SK-N-SH treated with all-trans-retinoic acid at 6 μM for 48 hours (cell line): Measurements from ENCODE around the gene TMEM185B.

ENCODE experiments used
- ATAC-seq: fragments of 200-7000 bp; cut with Tn5 transposase; 3 replicates; pipeline ENCODE4 v1.9.1; 2020; ENCODE audit warnings: mild to moderate bottlenecking, moderate library complexity
- ARNTL ChIP-seq: fragments of 450-650 bp; formaldehyde crosslinking; IDR thresholded peaks from 2 replicates; pipeline ENCODE4 v1.5.0; 2020; ENCODE audit warnings: low read depth, mild to moderate bottlenecking, moderate library complexity, borderline replicate concordance
- BACH2 ChIP-seq: fragments of 250-450 bp; sonication (Bioruptor Pico); IDR thresholded peaks from 2 replicates; pipeline ENCODE4 v1.9.0; 2021; ENCODE audit warnings: mild to moderate bottlenecking, borderline replicate concordance
- CREB5 ChIP-seq: fragments of 250-450 bp; sonication (Bioruptor Pico); IDR thresholded peaks from 2 replicates; pipeline ENCODE4 v1.5.1; 2020; ENCODE audit warnings: low read depth, mild to moderate bottlenecking, moderate library complexity
- CSDC2 ChIP-seq: fragments of 250-450 bp; sonication (Bioruptor Pico); IDR thresholded peaks from 2 replicates; pipeline ENCODE4 v1.5.0; 2020; ENCODE audit warnings: mild to moderate bottlenecking, moderate library complexity
- ESRRG ChIP-seq: fragments of 250-450 bp; sonication (Bioruptor Pico); IDR thresholded peaks from 2 replicates; pipeline ENCODE4 v1.6.1; 2021; ENCODE audit warnings: mild to moderate bottlenecking
- GLIS3 ChIP-seq: fragments of 250-450 bp; sonication (Bioruptor Pico); IDR thresholded peaks from 2 replicates; pipeline ENCODE4 v1.5.0; 2020; ENCODE audit warnings: mild to moderate bottlenecking, moderate library complexity
- ISL1 ChIP-seq: fragments of 250-450 bp; sonication (Bioruptor Pico); IDR thresholded peaks from 2 replicates; pipeline ENCODE4 v2.1.2; 2022; ENCODE audit warnings: mild to moderate bottlenecking, moderate library complexity
- OSR1 ChIP-seq: fragments of 250-450 bp; sonication (Bioruptor Pico); IDR thresholded peaks from 2 replicates; pipeline ENCODE4 v1.8.0; 2022; ENCODE audit warnings: moderate library complexity, mild to moderate bottlenecking, inconsistent platforms
- PATZ1 ChIP-seq: fragments of 250-450 bp; sonication (Bioruptor Pico); IDR thresholded peaks from 2 replicates; pipeline ENCODE4 v1.8.0; 2020; ENCODE audit warnings: mild to moderate bottlenecking, moderate library complexity, borderline replicate concordance
- PPARA ChIP-seq: fragments of 250-450 bp; sonication (Bioruptor Pico); IDR thresholded peaks from 2 replicates; pipeline ENCODE4 v1.5.0; 2020; ENCODE audit warnings: mild to moderate bottlenecking, borderline replicate concordance
- RARB ChIP-seq: fragments of 250-450 bp; sonication (Bioruptor Pico); IDR thresholded peaks from 2 replicates; pipeline ENCODE4 v1.8.0; 2021; ENCODE audit warnings: mild to moderate bottlenecking, moderate library complexity
- SNAI2 ChIP-seq: fragments of 250-450 bp; sonication (Bioruptor Pico); IDR thresholded peaks from 2 replicates; pipeline ENCODE4 v1.5.0; 2020; ENCODE audit warnings: mild to moderate bottlenecking, moderate library complexity
- TCF4 ChIP-seq: fragments of 250-450 bp; sonication (Bioruptor Pico); IDR thresholded peaks from 2 replicates; pipeline ENCODE4 v1.8.0; 2021; ENCODE audit warnings: mild to moderate bottlenecking, moderate library complexity, borderline replicate concordance
- TOX ChIP-seq: fragments of 250-450 bp; sonication (Bioruptor Pico); IDR thresholded peaks from 2 replicates; pipeline ENCODE4 v1.8.0; 2021; ENCODE audit warnings: mild to moderate bottlenecking, moderate library complexity, borderline replicate concordance
- TSHZ2 ChIP-seq: fragments of 250-450 bp; sonication (Bioruptor Pico); IDR thresholded peaks from 2 replicates; pipeline ENCODE4 v1.5.0; 2020; ENCODE audit warnings: mild to moderate bottlenecking, moderate library complexity
- ZC3H10 ChIP-seq: fragments of 250-450 bp; sonication (Bioruptor Pico); IDR thresholded peaks from 2 replicates; pipeline ENCODE4 v1.5.1; 2021; ENCODE audit warnings: mild to moderate bottlenecking, moderate library complexity
- ZFP3 ChIP-seq: fragments of 250-450 bp; sonication (Bioruptor Pico); IDR thresholded peaks from 2 replicates; pipeline ENCODE4 v1.5.0; 2020; ENCODE audit warnings: mild to moderate bottlenecking, moderate library complexity
- ZFP30 ChIP-seq: fragments of 450-650 bp; formaldehyde crosslinking; IDR thresholded peaks from 2 replicates; pipeline ENCODE4 v1.5.0; 2022; ENCODE audit warnings: mild to moderate bottlenecking, moderate library complexity
- ZNF565 ChIP-seq: fragments of 450-650 bp; formaldehyde crosslinking; conservative IDR thresholded peaks from 2 replicates; pipeline ENCODE4 v1.5.0; 2020; ENCODE audit warnings: low read depth, mild to moderate bottlenecking, moderate library complexity
- ZNF70 ChIP-seq: fragments of 450-650 bp; formaldehyde crosslinking; IDR thresholded peaks from 2 replicates; pipeline ENCODE4 v1.5.0; 2020; ENCODE audit warnings: mild to moderate bottlenecking, moderate library complexity
- ZNF8 ChIP-seq: fragments of 450-650 bp; formaldehyde crosslinking; IDR thresholded peaks from 2 replicates; pipeline ENCODE4 v1.5.0; 2020; ENCODE audit warnings: mild to moderate bottlenecking, moderate library complexity

TMEM185B gene

GRCh38 chr2:120255071-120255470 is 31.9 kb upstream of the TMEM185B start:
- TF ChIP-seq ZNF565 (CRISPR knock-in tag), result no peak
- TF ChIP-seq ISL1 (CRISPR knock-in tag), result no peak
- no peak for TF ChIP-seq ZNF70 (CRISPR knock-in tag)
- no peak for TF ChIP-seq ZNF8
- TF ChIP-seq TOX (CRISPR knock-in tag), result no peak
- no peak for TF ChIP-seq PATZ1
- TF ChIP-seq GLIS3 (CRISPR knock-in tag), result no peak
- TF ChIP-seq ZC3H10 (CRISPR knock-in tag), result no peak
- TF ChIP-seq ARNTL (CRISPR knock-in tag), result no peak
- TF ChIP-seq ZFP30 (CRISPR knock-in tag), result no peak
- TF ChIP-seq CREB5, result no peak
- no peak for TF ChIP-seq CSDC2 (CRISPR knock-in tag)
- TF ChIP-seq RARB (CRISPR knock-in tag), result no peak
- TF ChIP-seq TSHZ2, result no peak
- no peak for TF ChIP-seq SNAI2 (CRISPR knock-in tag)
- no peak for TF ChIP-seq BACH2 (CRISPR knock-in tag)
- no peak for TF ChIP-seq TCF4 (CRISPR knock-in tag)
- TF ChIP-seq ZFP3 (CRISPR knock-in tag), result no peak
- TF ChIP-seq OSR1 (CRISPR knock-in tag), result no peak
- TF ChIP-seq PPARA, result no peak
- ATAC-seq, result no peak

- TF ChIP-seq ESRRG (CRISPR knock-in tag) (no peak), ZFP3 (CRISPR knock-in tag) (no peak), PPARA (no peak), ARNTL (CRISPR knock-in tag) (no peak), ISL1 (CRISPR knock-in tag) (no peak), PATZ1 (no peak), ZNF8 (no peak), SNAI2 (CRISPR knock-in tag) (no peak), TOX (CRISPR knock-in tag) (no peak), ZC3H10 (CRISPR knock-in tag) (no peak), CREB5 (no peak), OSR1 (CRISPR knock-in tag) (no peak), BACH2 (CRISPR knock-in tag) (no peak)
- no peak for ATAC-seq
Measured at GRCh38 chr2:120254178-120254577, 31.0 kb upstream of the TMEM185B start.
